Spleen (tissue), 7 donors: ENCODE data around the gene MFN2.

Experiments used
- POLR2A ChIP-seq, 3 donors: fragments of 450-650 bp; IDR thresholded peaks; one replicate each; pipeline ENCODE4 v1.5.1; 2017; ENCODE audit warnings: antibody characterized with exemption in 3 of 3, mild to moderate bottlenecking in 1 of 3
- TF ChIP-seq, protein P1 (sequence below), 11 experiments: fragments of 200-600 bp in 7 of 11; fragments of 450-650 bp in 4 of 11; sonication (generic) in 4 of 11; IDR thresholded peaks in 8 of 11; conservative IDR thresholded peaks in 3 of 11; 1 replicate in 7 of 11; 2 replicates in 4 of 11; pipeline versions ENCODE4 v1.4.0 to v1.8.0; 2016 to 2021; ENCODE audit warnings: antibody characterized with exemption in 11 of 11, inconsistent platforms in 4 of 11, mild to moderate bottlenecking in 1 of 11
- donor health status: DM: no; HTN: no; CAD: no; lungs with moderate emphysema.
- donor health status: DM: no; HTN: no; CAD: no.
- donor health status: DM: no; HTN: no; CAD: no.

DNA sequence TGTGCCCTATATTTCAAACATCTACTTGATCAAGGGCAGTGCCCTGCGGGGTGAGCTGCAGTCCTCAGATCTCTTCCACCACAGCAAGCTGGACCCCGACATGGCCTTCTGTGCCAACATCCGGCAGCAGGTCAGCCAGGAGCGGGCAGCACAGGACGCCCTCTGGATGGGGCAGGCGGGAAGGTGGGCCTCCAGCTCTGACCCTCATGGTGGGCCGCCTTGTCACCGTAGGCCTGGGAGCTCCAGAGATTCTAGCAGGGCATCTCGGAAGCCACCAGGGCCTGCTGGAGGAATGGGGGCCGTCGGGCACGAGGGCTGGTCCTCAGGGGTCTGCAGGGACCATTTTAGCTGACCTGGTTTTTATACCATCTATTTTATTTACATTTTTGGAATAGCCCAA, 15.6 kb upstream of the MFN2 start:
- TF ChIP-seq, protein P1, sequence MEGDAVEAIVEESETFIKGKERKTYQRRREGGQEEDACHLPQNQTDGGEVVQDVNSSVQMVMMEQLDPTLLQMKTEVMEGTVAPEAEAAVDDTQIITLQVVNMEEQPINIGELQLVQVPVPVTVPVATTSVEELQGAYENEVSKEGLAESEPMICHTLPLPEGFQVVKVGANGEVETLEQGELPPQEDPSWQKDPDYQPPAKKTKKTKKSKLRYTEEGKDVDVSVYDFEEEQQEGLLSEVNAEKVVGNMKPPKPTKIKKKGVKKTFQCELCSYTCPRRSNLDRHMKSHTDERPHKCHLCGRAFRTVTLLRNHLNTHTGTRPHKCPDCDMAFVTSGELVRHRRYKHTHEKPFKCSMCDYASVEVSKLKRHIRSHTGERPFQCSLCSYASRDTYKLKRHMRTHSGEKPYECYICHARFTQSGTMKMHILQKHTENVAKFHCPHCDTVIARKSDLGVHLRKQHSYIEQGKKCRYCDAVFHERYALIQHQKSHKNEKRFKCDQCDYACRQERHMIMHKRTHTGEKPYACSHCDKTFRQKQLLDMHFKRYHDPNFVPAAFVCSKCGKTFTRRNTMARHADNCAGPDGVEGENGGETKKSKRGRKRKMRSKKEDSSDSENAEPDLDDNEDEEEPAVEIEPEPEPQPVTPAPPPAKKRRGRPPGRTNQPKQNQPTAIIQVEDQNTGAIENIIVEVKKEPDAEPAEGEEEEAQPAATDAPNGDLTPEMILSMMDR (IDR thresholded peaks at IDR 0.05 in 8 of 11, conservative IDR thresholded peaks at IDR 0.05 in 3 of 11): no peak
- TF ChIP-seq POLR2A (IDR thresholded peaks at IDR 0.05): no peak
